MCF 10A (cell line): ENCODE data around the gene RELT. TPM values are rescaled to one million over a fixed set of nuclear protein-coding genes. Genes with fewer than 3 reads are reported as not detected.

ENCODE experiments used
- BruUV-seq: library from RNA; stranded (reverse); fragments of 400-500 nt; replicated peaks from 2 replicates; lab custom pipeline; 2021; lab: Mats Ljungman, UMichigan
- CTCF ChIA-PET: fragments of 300-600 bp; sonication (Branson Sonifier 250); formaldehyde crosslinking; extraction: SDS; loops from one replicate; lab custom pipeline; 2021; ENCODE audit warnings: antibody characterized with exemption, inconsistent platforms; lab: Yijun Ruan, JAX
- POLR2A ChIA-PET: fragments of 300-600, 350-650 bp; sonication (Branson Sonifier 250); formaldehyde crosslinking; extraction: SDS; loops from one replicate; lab custom pipeline; 2020; ENCODE audit warnings: antibody characterized with exemption, inconsistent platforms; lab: Yijun Ruan, JAX
- DNase-seq: peaks from one replicate; pipeline ENCODE4 v3.0.0-alpha.2; 2018; ENCODE audit not compliant: unreplicated experiment
- H3K27ac Mint-ChIP-seq: one replicate; pipeline ENCODE4 v1.8.0; 2022; ENCODE audit warnings: mild to moderate bottlenecking, low read depth, mixed read lengths; ENCODE audit not compliant: unreplicated experiment
- H3K27me3 Mint-ChIP-seq: one replicate; pipeline ENCODE4 v1.8.0; 2022; ENCODE audit warnings: mixed read lengths; ENCODE audit not compliant: insufficient read depth, unreplicated experiment
- H3K36me3 Mint-ChIP-seq: one replicate; pipeline ENCODE4 v1.8.0; 2022; ENCODE audit warnings: mild to moderate bottlenecking, moderate library complexity, mixed read lengths; ENCODE audit not compliant: insufficient read depth, unreplicated experiment
- H3K4me1 Mint-ChIP-seq: one replicate; pipeline ENCODE4 v1.8.0; 2022; ENCODE audit warnings: mixed read lengths; ENCODE audit not compliant: insufficient read depth, unreplicated experiment
- H3K4me3 Mint-ChIP-seq: one replicate; pipeline ENCODE4 v1.8.0; 2022; ENCODE audit warnings: mild to moderate bottlenecking, moderate library complexity, mixed read lengths; ENCODE audit not compliant: unreplicated experiment
- H3K9me3 Mint-ChIP-seq: one replicate; pipeline ENCODE4 v1.8.0; 2022; ENCODE audit warnings: mixed read lengths; ENCODE audit not compliant: unreplicated experiment
- intact Hi-C: fragments of 100-400 bp; cut with micrococcal nuclease; formaldehyde crosslinking; loops from 2 replicates; pipeline ENCODE4 v1.14.1; 2022
- total RNA-seq: library from RNA; stranded (reverse); gene quantifications from 2 replicates; pipeline ENCODE4 v1.2.3, GENCODE V29; 2022
- TF ChIP-seq, protein P1 (sequence below): fragments of 200-600 bp; IDR thresholded peaks from one replicate; pipeline ENCODE4 v1.8.0; 2022; ENCODE audit warnings: antibody characterized with exemption, mild to moderate bottlenecking; ENCODE audit not compliant: unreplicated experiment

Gene RELT
- total RNA-seq, 1 experiment from 2014 or later, result 8.4 TPM

DNA sequence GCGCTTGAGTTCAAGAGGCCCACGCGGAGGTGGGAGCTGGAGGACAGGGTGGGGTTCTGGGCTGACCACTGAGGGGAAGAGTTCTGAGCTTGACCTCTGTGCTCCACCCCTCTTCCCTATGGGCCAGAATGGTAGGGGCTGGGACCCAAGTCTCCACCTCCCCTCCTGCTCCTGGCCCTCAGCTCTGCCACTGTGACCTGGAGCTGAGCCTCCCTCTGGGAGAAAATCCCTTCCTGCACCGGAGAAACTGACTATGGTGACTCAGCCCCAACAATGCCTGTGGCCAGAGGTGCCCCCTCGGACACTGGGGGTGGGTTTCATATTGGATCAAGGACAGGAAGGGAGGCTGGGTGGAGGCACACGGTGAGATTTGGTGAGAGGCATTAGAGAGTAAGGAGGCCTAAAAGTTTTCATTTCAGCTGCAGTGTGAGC lies 23.0 kb downstream of the RELT start:
- no peaks in the 10 kb centered on the region for H3K9me3 Mint-ChIP-seq
- H3K27me3 Mint-ChIP-seq, result no peaks in the 10 kb centered on the region
- peaks cover 5% of the 10 kb centered on the region for H3K36me3 Mint-ChIP-seq
- ChIA-PET POLR2A (interaction anchor here (0.6 to 0.8 kb wide), 2 partner anchors 48 to 200 kb away, joined by 3 read pairs; no protein-coding TSS in a partner anchor), CTCF (interaction anchor here (0.6 to 1.5 kb wide), 4 partner anchors 48 to 262 kb away, joined by 3 to 6 read pairs (median 4); no protein-coding TSS in a partner anchor)
- no peaks in the 10 kb centered on the region for H3K4me1 Mint-ChIP-seq
- no peak overlapping the region for H3K4me3 Mint-ChIP-seq
- intact Hi-C loops, result no loop called here
- no TSS peak for BruUV-seq
- TF ChIP-seq, protein P1, sequence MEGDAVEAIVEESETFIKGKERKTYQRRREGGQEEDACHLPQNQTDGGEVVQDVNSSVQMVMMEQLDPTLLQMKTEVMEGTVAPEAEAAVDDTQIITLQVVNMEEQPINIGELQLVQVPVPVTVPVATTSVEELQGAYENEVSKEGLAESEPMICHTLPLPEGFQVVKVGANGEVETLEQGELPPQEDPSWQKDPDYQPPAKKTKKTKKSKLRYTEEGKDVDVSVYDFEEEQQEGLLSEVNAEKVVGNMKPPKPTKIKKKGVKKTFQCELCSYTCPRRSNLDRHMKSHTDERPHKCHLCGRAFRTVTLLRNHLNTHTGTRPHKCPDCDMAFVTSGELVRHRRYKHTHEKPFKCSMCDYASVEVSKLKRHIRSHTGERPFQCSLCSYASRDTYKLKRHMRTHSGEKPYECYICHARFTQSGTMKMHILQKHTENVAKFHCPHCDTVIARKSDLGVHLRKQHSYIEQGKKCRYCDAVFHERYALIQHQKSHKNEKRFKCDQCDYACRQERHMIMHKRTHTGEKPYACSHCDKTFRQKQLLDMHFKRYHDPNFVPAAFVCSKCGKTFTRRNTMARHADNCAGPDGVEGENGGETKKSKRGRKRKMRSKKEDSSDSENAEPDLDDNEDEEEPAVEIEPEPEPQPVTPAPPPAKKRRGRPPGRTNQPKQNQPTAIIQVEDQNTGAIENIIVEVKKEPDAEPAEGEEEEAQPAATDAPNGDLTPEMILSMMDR, result no peak
- no peak for DNase-seq
- no peak overlapping the region for H3K27ac Mint-ChIP-seq

DNA sequence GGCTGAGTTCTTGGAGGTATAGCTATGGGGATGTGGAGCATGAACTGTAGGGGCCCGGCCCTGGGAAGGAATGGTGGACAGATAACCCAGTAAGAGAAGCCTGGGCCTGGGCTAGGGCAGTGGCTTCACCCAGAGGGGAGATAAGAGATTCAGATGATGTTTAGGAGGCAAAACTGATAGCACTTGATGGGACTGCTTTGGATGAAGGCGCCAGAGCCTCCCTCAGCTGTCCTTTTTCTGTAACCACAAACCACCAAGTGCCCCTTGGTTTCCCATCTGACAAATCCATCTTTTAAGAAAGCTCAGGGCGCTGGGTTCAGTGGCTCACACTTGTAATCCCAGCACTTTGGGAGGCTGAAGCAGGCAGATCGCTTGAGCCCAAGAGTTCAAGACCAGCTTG lies 23.4 kb downstream of the RELT start:
- Mint-ChIP-seq H3K27me3 (no peaks in the 10 kb centered on the region), H3K4me1 (no peaks in the 10 kb centered on the region), H3K27ac (no peak overlapping the region), H3K4me3 (no peak overlapping the region), H3K36me3 (peaks cover under 1% of the 10 kb centered on the region), H3K9me3 (no peaks in the 10 kb centered on the region)
- no peak for DNase-seq
- POLR2A ChIA-PET, result interaction anchor here (0.6 to 0.8 kb wide), 2 partner anchors 49 to 199 kb away, joined by 3 read pairs; no protein-coding TSS in a partner anchor
- no TSS peak for BruUV-seq
- intact Hi-C loops, result loop anchor here (5.0 kb wide), 1 partner anchor 533 kb away; no protein-coding TSS in a partner anchor
- TF ChIP-seq, protein P1, result no peak
- CTCF ChIA-PET, result interaction anchor here (0.6 to 1.5 kb wide), 6 partner anchors 48 to 1049 kb away, joined by 3 to 6 read pairs (median 3); no protein-coding TSS in a partner anchor

DNA sequence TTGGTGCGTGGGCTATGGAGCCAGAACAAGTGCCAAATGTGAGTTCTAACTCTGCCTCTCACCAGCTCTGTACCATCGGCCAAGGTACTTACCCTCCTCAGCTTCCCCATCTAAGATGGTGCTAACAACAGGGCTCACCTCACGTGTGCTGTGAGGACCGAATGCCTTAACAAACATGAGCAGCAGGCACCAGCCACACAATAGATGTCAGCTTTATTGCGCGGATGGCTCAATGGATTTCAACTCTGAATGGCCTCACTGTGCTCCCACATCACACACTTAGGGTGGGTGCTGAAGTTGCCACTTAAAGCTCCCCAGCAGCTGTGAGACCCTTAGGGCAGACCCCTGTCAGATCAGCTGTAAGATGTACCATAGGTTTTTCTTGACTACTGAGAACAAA lies 24.1 kb downstream of the RELT start:
- no peak overlapping the region for H3K27ac Mint-ChIP-seq
- no peaks in the 10 kb centered on the region for H3K36me3 Mint-ChIP-seq
- H3K9me3 Mint-ChIP-seq, result no peaks in the 10 kb centered on the region
- no peaks in the 10 kb centered on the region for H3K27me3 Mint-ChIP-seq
- CTCF ChIA-PET, result interaction anchor here (0.6 to 1.6 kb wide), 5 partner anchors 49 to 1048 kb away, joined by 3 to 6 read pairs (median 3); no protein-coding TSS in a partner anchor
- POLR2A ChIA-PET, result interaction anchor here (0.6 kb wide), 1 partner anchor 215 kb away, joined by 6 read pairs; no protein-coding TSS in a partner anchor
- DNase-seq, result no peak
- H3K4me1 Mint-ChIP-seq, result no peaks in the 10 kb centered on the region
- BruUV-seq, result no TSS peak
- intact Hi-C loops, result loop anchor here (5.0 kb wide), 1 partner anchor 532 kb away; no protein-coding TSS in a partner anchor
- H3K4me3 Mint-ChIP-seq, result no peak overlapping the region
- TF ChIP-seq, protein P1, result no peak

DNA sequence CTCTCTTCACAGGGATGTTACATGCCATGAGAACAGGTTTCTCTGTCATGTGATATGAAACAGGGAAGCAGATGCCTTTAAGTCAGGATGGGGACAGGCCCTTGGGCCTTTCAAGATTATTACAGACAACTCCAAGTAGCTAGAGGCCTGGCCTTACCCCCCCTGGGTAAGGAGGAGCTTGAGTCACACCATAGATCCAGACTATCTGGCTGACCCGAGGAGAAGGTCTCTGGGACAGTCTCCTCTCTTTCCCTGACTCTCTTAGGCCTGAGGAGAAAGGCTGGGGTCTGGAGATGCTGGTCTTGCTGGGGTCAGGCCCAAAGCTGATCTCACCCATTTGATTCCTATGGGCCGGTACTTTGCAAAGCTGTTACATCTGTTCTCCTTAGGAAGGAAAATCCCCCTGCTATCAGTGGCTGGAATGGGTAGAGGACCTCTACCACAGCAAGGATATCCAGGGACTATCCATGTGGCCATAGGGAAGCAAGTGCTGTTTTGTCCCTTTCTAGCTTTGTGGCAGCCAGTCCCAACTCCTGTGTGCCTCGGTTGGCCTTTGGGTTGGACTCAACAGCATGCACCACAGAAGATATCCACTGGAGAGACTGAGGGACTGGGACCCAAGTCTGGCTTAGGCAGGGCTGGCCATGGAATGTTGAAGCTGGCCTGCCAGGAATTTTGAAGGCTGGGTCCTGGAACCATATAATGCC lies 25.2 kb downstream of the RELT start:
- Mint-ChIP-seq H3K27ac (no peak overlapping the region), H3K4me3 (no peak overlapping the region), H3K9me3 (no peaks in the 10 kb centered on the region), H3K4me1 (no peaks in the 10 kb centered on the region), H3K27me3 (no peaks in the 10 kb centered on the region), H3K36me3 (no peaks in the 10 kb centered on the region)
- no peak for DNase-seq
- TF ChIP-seq, protein P1, result no peak
- ChIA-PET CTCF (interaction anchor here (0.6 to 1.6 kb wide), 8 partner anchors 8 to 258 kb away, joined by 3 to 6 read pairs (median 4); no protein-coding TSS in a partner anchor), POLR2A (interaction anchor here (0.5 to 0.7 kb wide), 3 partner anchors 24 to 1779 kb away, joined by 3 to 4 read pairs (median 3); no protein-coding TSS in a partner anchor)
- no TSS peak for BruUV-seq
- intact Hi-C loops, result loop anchor here (5.0 kb wide), 1 partner anchor 531 kb away; no protein-coding TSS in a partner anchor
